GM12873 (cell line): Measurements from ENCODE around the gene MED25.

Source experiments
- CTCF ChIP-seq: IDR thresholded peaks from 2 replicates; pipeline ENCODE4 v1.5.1; 2012; ENCODE audit warnings: low read depth, mild to moderate bottlenecking, moderate library complexity, low read length, control low read depth; ENCODE audit not compliant: insufficient read depth; ENCODE audit errors: missing control alignments

The MED25 gene

GRCh38 chr19:49873834-49874233, 55.7 kb downstream of the MED25 start:
- TF ChIP-seq CTCF, result no peak

DNA sequence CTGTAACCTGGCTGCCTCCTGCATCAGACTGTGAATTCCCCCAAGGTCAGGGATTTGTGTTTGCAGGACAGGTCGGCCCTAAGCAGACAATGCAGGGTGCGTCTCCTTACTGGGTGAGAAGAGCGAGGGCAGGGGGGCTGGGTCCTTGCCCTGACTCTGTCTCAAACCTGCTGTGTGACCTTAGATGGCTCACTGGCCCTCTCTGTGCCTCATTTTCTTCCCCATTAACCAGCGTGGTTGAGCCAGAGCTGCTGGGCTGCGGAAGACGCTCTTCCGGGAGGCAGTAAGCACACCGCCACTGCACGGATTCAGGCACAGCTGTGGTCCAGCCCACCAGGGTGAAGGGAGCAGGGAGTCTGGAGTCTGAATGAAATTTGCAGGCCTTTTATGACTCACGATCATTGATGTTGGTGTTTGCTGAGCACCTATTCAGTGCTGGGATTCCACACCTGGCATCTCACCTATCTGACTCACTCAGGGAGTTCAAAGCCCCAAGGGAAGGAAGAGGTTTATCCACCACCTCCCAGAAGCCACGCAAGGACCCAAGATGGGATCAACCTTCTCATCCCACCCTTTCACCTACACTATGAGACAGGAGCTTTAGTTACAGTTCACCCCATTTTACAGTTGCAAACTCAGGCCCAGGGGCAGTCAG, 56.5 kb downstream of the MED25 start:
- no peak for TF ChIP-seq CTCF

GRCh38 chr19:49875177-49875576, 57.1 kb downstream of the MED25 start:
- TF ChIP-seq CTCF, result no peak

DNA sequence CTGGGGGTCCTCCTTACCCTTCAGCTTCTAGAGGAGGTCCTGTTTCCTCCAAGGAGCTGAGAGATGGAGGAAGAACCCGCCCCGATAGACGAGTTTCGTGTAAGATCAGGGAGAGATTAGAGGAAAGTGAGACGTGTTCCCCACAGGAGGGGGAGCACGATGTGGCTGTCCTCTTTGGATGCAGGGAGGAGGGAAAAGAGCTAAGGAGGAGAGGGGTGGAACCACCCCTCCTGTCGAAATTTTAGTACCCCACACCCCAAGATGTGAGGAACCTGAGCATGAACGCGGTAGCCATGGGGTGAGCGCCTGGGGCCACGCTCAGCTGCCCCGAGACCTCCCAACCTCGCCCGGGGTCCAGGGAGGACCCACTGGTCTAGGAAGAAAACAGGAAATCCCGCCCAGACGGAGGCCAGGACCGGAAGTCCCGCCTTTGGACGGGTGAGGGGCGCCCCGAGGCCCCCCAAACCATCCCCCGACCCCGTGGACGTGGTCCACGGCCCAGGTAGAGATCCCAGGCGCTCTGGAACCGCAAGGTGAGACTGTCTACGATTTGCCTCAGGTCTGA, 57.9 kb downstream of the MED25 start:
- TF ChIP-seq CTCF, result no peak

GRCh38 chr19:49876422-49877019, 58.4 kb downstream of the MED25 start:
- TF ChIP-seq CTCF, result no peak

DNA sequence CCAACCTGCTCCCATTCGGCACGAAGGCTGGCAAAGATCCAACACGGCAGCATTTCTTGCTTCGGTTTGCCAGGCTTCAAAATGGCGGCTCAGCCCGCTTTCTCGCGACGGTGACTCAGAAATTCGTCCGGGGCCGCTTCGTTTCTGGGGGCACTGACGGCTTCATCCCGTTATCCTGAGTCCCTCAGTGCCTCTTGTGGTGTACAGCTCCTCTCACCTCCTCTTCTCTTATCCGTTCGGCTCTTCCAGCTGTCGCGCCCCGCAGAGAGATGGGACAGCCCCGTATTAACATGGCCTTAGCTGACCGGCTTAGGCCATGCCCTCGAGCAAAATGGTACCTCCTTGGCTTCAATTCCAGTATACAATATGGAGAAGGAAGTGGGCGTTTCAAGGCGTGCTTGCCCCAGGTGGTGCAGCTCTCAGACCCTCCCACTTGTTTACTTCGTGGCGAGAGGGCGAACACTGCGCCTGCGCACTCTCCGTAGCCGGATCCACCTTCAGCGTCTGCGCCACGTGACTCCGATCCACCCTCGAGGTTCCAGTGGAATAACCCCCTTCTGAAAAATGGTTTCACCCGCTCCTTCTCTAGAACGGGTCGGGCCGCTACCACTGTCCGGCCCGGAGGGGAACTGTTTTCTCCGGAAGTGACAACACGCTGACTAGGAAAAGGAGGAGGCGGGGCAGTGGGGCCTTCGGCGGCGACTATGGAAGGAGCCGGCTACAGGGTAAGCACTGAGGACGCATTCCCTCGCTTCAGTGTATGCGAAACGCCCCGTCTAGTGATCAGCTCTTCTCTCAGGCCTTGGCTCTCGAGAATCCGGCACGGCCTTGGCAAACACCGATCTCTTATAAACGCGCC, 59.2 kb downstream of the MED25 start, which contains the start of the genes AKT1S1 and TBC1D17:
Gene AKT1S1 (minus strand): TSS at position 336 of the 859 bp plus-strand sequence. CDS start 4,060 bp downstream, outside the sequence.
Gene TBC1D17 (plus strand): TSS at position 683 of the 859 bp plus-strand sequence. CDS start 22 bp downstream, at position 705.
- no peak for TF ChIP-seq CTCF
